K562 (cell line): ENCODE results near the gene CHMP4B. TPM values are rescaled to one million over a fixed set of nuclear protein-coding genes. Genes with fewer than 3 reads are reported as not detected.

Experiments
- ATAC-seq: fragments of 200-7000 bp; cut with Tn5 transposase; 3 replicates; pipeline ENCODE4 v1.9.1; 2020; ENCODE audit warnings: moderate library complexity
- BruUV-seq: library from RNA; stranded (reverse); fragments of 400-500 nt; replicated peaks from 2 replicates; lab custom pipeline; 2021; lab: Mats Ljungman, UMichigan
- CTCF ChIA-PET: fragments of 300-600 bp; formaldehyde crosslinking; extraction: SDS; loops from one replicate; lab custom pipeline; 2021; ENCODE audit warnings: low intra/inter-chr PET ratio; lab: Yijun Ruan, JAX
- POLR2A ChIA-PET: fragments of 300-600, 350-650 bp; sonication (Branson Sonifier 250); formaldehyde crosslinking; extraction: SDS; loops from one replicate; lab custom pipeline; 2021; ENCODE audit warnings: antibody characterized with exemption, inconsistent platforms; lab: Yijun Ruan, JAX
- DNase-seq, 4 experiments: peaks; one replicate each; pipeline versions ENCODE4 v3.0.0 to v3.0.0-alpha.2; 2011 to 2018; ENCODE audit warnings: low spot score in 3 of 4, mixed read lengths in 3 of 4; ENCODE audit errors: extremely low read depth in 1 of 4
- FAIRE-seq: peaks from 2 replicates; lab custom pipeline; 2011; peaks lifted over from hg19 to GRCh38; lab: Jason Lieb, UNC
- H2AFZ ChIP-seq: 2 replicates; pipeline ENCODE4 v1.6.0; 2011; ENCODE audit warnings: low read depth, low read length, control low read depth, inconsistent platforms
- H3K27ac ChIP-seq: fragments of 200-600 bp; 3 replicates; pipeline ENCODE4 v1.8.0; 2011; ENCODE audit warnings: low read depth, mild to moderate bottlenecking, control low read depth, inconsistent platforms, low read length, moderate library complexity, mixed read lengths; ENCODE audit errors: extremely low read depth
- H3K27me3 ChIP-seq, 2 experiments: fragments of 300-600 bp in 1 of 2; 2 replicates in 1 of 2; 3 replicates in 1 of 2; pipeline versions ENCODE4 v1.6.0 to v1.8.0; 2011; ENCODE audit warnings: inconsistent platforms in 2 of 2, low read length in 2 of 2, mild to moderate bottlenecking in 1 of 2, mixed read lengths in 1 of 2, moderate library complexity in 1 of 2; ENCODE audit not compliant: control insufficient read depth in 2 of 2, insufficient read depth in 2 of 2
- H3K36me3 ChIP-seq: fragments of 300-600 bp; 3 replicates; pipeline ENCODE4 v1.8.0; 2011; ENCODE audit warnings: mild to moderate bottlenecking, low read length, inconsistent platforms; ENCODE audit not compliant: control insufficient read depth, insufficient read depth
- H3K4me1 ChIP-seq, 2 experiments: fragments of 200-600 bp in 1 of 2; replicated peaks in 1 of 2; 2 replicates in 1 of 2; 3 replicates in 1 of 2; pipeline versions ENCODE4 v1.5.1 to v1.8.0; 2011; ENCODE audit warnings: inconsistent platforms in 2 of 2, low read length in 2 of 2, mild to moderate bottlenecking in 1 of 2, mixed read lengths in 1 of 2, moderate library complexity in 1 of 2; ENCODE audit not compliant: control insufficient read depth in 2 of 2, insufficient read depth in 2 of 2
- H3K4me2 ChIP-seq: 2 replicates; pipeline ENCODE4 v1.6.1; 2011; ENCODE audit warnings: low read length, control low read depth, inconsistent platforms, mixed read lengths; ENCODE audit not compliant: insufficient read depth
- H3K4me3 ChIP-seq: fragments of 200-600 bp; sonication (generic), shearing (Covaris generic); 2 replicates; pipeline ENCODE4 v1.5.1; 2016; ENCODE audit warnings: control low read depth, inconsistent platforms
- H3K79me2 ChIP-seq: fragments of 200-600 bp; 3 replicates; pipeline ENCODE4 v1.8.0; 2011; ENCODE audit warnings: low read length, inconsistent platforms; ENCODE audit not compliant: control insufficient read depth, insufficient read depth
- H3K9ac ChIP-seq, 2 experiments: 2 replicates each; pipeline versions ENCODE4 v1.6.0 to v1.6.1; 2011; ENCODE audit warnings: low read depth in 2 of 2, low read length in 2 of 2, control low read depth in 1 of 2, inconsistent platforms in 1 of 2, mild to moderate bottlenecking in 1 of 2, mixed read lengths in 1 of 2; ENCODE audit not compliant: insufficient read depth in 1 of 2
- H3K9me1 ChIP-seq: one replicate; pipeline ENCODE4 v1.6.0; 2011; ENCODE audit warnings: inconsistent platforms, mild to moderate bottlenecking, low read length, moderate library complexity; ENCODE audit not compliant: control insufficient read depth, insufficient read depth
- H3K9me3 ChIP-seq: replicated peaks from 2 replicates; pipeline ENCODE4 v1.5.1; 2011; ENCODE audit warnings: low read depth, low read length, inconsistent platforms; ENCODE audit not compliant: control insufficient read depth, insufficient read depth
- H4K20me1 ChIP-seq: replicated peaks from 2 replicates; pipeline ENCODE4 v1.6.1; 2011; ENCODE audit warnings: low read length, inconsistent platforms, mixed read lengths; ENCODE audit not compliant: control insufficient read depth, insufficient read depth
- KDM4B ChIP-seq, 2 experiments: fragments of 450-650 bp in 1 of 2; sonication (generic) in 1 of 2; IDR thresholded peaks; 2 replicates each; pipeline ENCODE4 v1.6.1; 2016 to 2017; ENCODE audit warnings: borderline replicate concordance in 2 of 2, antibody characterized with exemption in 1 of 2, low read depth in 1 of 2, mild to moderate bottlenecking in 1 of 2
- POLR2AphosphoS2 ChIP-seq: IDR thresholded peaks from 2 replicates; pipeline ENCODE4 v1.6.1; 2012; ENCODE audit warnings: low read length, improper control_type of control experiment
- SIN3A ChIP-seq, 2 experiments: fragments of 150-350 bp in 1 of 2; IDR thresholded peaks; 2 replicates each; pipeline ENCODE4 v1.6.1; 2011 to 2016; ENCODE audit warnings: borderline replicate concordance in 2 of 2, low read depth in 2 of 2, low read length in 2 of 2, mild to moderate bottlenecking in 2 of 2, moderate library complexity in 2 of 2; ENCODE audit not compliant: control insufficient read depth in 1 of 2
- SMAD1 ChIP-seq: fragments of 150-350 bp; IDR thresholded peaks from 2 replicates; pipeline ENCODE4 v1.6.1; 2014; ENCODE audit warnings: low read length, low read depth; ENCODE audit not compliant: partially characterized antibody
- ZKSCAN1 ChIP-seq: fragments of 150-350 bp; IDR thresholded peaks from 2 replicates; pipeline ENCODE4 v1.6.1; 2016; ENCODE audit warnings: low read depth, low read length
- WGBS: fragments of 100-300 bp; shearing (Covaris generic); methylation state at CpG from one replicate; pipeline ENCODE4 v1.1.6; 2016; ENCODE audit warnings: low coverage, mixed read lengths; ENCODE audit not compliant: insufficient coverage; ENCODE audit errors: missing lambda C conversion rate; 5-methylcytosine and 5-hydroxymethylcytosine counted together
- in situ Hi-C: fragments of 300-500 bp; cut with MboI; formaldehyde crosslinking; loops from 4 replicates; pipeline ENCODE4 v1.15.0; 2018; ENCODE audit warnings: inconsistent platforms, mixed read lengths
- intact Hi-C: fragments of 100-400 bp; cut with micrococcal nuclease; formaldehyde crosslinking; loops from 2 replicates; pipeline ENCODE4 v1.14.2; 2022
- polyA plus RNA-seq, 8 experiments: library from polyadenylated mRNA; depleted of rRNA in 4 of 8; stranded (reverse) in 5 of 8; unstranded in 3 of 8; fragments of >200 nt; fragmentation: Nextera tagmentation in 2 of 8; fragmentation: Illumina TruSeq in 1 of 8; extraction: Ambion mirVana in 2 of 8; extraction: Trizol in 1 of 8; gene quantifications; 2 replicates each; pipeline versions ENCODE4 v1.2.1 to v1.2.3, GENCODE V29; 2011 to 2014; ENCODE audit warnings: inconsistent platforms in 1 of 8, missing spikeins in 1 of 8
- total RNA-seq, 7 experiments: library from RNA; depleted of rRNA in 6 of 7; stranded (reverse); fragments of >200 nt in 6 of 7; fragmentation: Illumina TruSeq in 2 of 7; extraction: Trizol in 2 of 7; gene quantifications; 2 replicates each; pipeline versions ENCODE4 v1.2.1 to v1.2.3, GENCODE V29; 2011 to 2021; ENCODE audit warnings: low replicate concordance in 1 of 7
- TF ChIP-seq, protein P1 (sequence below): fragments of 200-800 bp; sonication (Bioruptor generic); IDR thresholded peaks from 2 replicates; pipeline ENCODE4 v1.6.1; 2017; ENCODE audit warnings: missing genetic modification characterization, missing compliant biosample characterization
- TF ChIP-seq, protein P2 (sequence below), 2 experiments: IDR thresholded peaks in 1 of 2; conservative IDR thresholded peaks in 1 of 2; 2 replicates each; pipeline ENCODE4 v1.6.1; 2016; ENCODE audit warnings: low read depth in 2 of 2, mild to moderate bottlenecking in 1 of 2, missing compliant biosample characterization in 1 of 2, missing genetic modification characterization in 1 of 2, moderate library complexity in 1 of 2

CHMP4B gene
- total and polyA plus RNA-seq, 9 of the 15 experiments (the other 6 are each of a cell fraction or from before 2014, with no cell fraction given) = 1.8 to 64.7 (median 31.8) TPM

DNA sequence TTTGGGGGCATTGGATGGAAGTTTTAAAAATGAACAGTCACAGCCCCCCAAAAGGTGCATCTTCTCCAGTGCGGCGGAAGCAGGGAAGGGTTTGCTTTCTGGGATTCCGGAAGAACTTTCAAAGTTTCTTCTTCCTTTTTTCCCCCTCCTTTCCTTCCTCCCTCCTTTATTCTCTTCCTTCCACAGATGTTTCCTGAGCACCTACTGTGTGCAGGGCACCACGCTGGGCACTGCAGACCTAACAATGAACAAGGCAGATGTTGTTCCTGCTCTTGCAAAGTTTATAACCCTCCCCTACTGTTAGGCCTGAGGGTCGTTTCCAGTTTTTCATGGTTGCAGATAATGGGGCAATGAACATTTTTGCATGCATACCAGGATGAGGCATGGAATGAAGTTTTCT is 58.1 kb downstream of the CHMP4B start:
- Histone ChIP-seq H3K36me3 (no peaks in the 10 kb centered on the region), H3K4me2 (no peak overlapping the region), H3K79me2 (no peaks in the 10 kb centered on the region)
- TF ChIP-seq POLR2AphosphoS2 = no peak
- TF ChIP-seq ZKSCAN1 = peak; percentile 76
- TF ChIP-seq, all 486 proteins: peak for 1
- ChIA-PET CTCF (no interaction called here), POLR2A (interaction anchor here (0.5 kb wide), 1 partner anchor 33 kb away, joined by 4 read pairs; no protein-coding TSS in a partner anchor)
- in situ Hi-C loops = no loop called here
- Histone ChIP-seq H3K27me3 (peaks cover 38 to 72% of the 10 kb centered on the region in 2 experiments), H3K9me1 (peaks cover 3% of the 10 kb centered on the region), H3K27ac (no peak overlapping the region), H2AFZ (no peak overlapping the region), H3K9ac (no peak overlapping the region), H3K9me3 (no peaks in the 10 kb centered on the region), H4K20me1 (no peaks in the 10 kb centered on the region; the same call in 1 of the 2 replicates), H3K4me1 (peaks cover 0 to 7% of the 10 kb centered on the region in 2 experiments; a peak in 1 of 5 replicates), H3K4me3 (no peak overlapping the region)
- 53% methylated on average over 5 of the region's 5 CpGs for WGBS
- ATAC-seq (no peak), FAIRE-seq (no peak), DNase-seq (no peak)
- intact Hi-C loops = no loop called here
- no TSS peak for BruUV-seq

DNA sequence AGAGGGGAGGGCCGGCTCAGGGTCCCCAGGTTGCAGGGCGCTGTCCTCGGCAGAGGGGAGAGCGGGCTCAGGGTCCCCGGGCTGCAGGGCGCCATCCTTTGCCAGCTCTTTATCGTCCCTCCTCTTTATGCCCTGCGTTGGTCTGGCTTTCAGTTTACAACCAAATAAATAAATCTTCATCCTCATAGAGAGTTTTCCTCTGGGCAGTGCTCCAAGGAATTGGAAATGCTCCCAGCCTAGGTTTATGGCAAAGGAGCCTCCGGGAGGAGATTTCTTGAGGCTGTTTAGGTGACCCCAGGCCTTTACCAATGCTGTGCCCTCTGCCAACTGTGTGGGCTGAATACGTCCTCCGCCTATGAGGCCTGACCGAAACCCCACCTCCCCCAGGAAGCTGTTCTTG is 60.2 kb downstream of the CHMP4B start:
- Histone ChIP-seq H3K9me3 (no peaks in the 10 kb centered on the region), H3K27me3 (peaks cover 34 to 64% of the 10 kb centered on the region in 2 experiments), H3K4me1 (peaks cover 0 to 9% of the 10 kb centered on the region in 2 experiments; a peak in 1 of 5 replicates), H3K9me1 (no peaks in the 10 kb centered on the region), H3K9ac (no peak overlapping the region), H3K36me3 (no peaks in the 10 kb centered on the region), H2AFZ (no peak overlapping the region), H3K79me2 (no peaks in the 10 kb centered on the region), H3K27ac (no peak overlapping the region), H3K4me3 (no peak overlapping the region), H3K4me2 (no peak overlapping the region), H4K20me1 (no peaks in the 10 kb centered on the region)
- DNase-seq (no peak), FAIRE-seq (no peak), ATAC-seq (no peak)
- in situ Hi-C loops (no loop called here), intact Hi-C loops (no loop called here)
- no TSS peak for BruUV-seq
- TF ChIP-seq SIN3A (IDR thresholded peaks at IDR 0.05; ENCODE audit: borderline replicate concordance in 2 of 2, control insufficient read depth in 1 of 2, low read depth in 2 of 2, low read length in 2 of 2) (no peak), KDM4B (IDR thresholded peaks at IDR 0.05; ENCODE audit: borderline replicate concordance in 2 of 2, low read depth in 1 of 2) (no peak), SMAD1 (no peak)
- TF ChIP-seq, protein P1, sequence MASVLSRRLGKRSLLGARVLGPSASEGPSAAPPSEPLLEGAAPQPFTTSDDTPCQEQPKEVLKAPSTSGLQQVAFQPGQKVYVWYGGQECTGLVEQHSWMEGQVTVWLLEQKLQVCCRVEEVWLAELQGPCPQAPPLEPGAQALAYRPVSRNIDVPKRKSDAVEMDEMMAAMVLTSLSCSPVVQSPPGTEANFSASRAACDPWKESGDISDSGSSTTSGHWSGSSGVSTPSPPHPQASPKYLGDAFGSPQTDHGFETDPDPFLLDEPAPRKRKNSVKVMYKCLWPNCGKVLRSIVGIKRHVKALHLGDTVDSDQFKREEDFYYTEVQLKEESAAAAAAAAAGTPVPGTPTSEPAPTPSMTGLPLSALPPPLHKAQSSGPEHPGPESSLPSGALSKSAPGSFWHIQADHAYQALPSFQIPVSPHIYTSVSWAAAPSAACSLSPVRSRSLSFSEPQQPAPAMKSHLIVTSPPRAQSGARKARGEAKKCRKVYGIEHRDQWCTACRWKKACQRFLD (CRISPR knock-in tag) = no peak
- TF ChIP-seq, protein P2, sequence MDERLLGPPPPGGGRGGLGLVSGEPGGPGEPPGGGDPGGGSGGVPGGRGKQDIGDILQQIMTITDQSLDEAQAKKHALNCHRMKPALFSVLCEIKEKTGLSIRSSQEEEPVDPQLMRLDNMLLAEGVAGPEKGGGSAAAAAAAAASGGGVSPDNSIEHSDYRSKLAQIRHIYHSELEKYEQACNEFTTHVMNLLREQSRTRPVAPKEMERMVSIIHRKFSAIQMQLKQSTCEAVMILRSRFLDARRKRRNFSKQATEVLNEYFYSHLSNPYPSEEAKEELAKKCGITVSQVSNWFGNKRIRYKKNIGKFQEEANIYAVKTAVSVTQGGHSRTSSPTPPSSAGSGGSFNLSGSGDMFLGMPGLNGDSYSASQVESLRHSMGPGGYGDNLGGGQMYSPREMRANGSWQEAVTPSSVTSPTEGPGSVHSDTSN (CRISPR knock-in tag; IDR thresholded peaks at IDR 0.05; ENCODE audit: low read depth) = no peak
- TF ChIP-seq, protein P2 (tag; conservative IDR thresholded peaks at IDR 0.05; ENCODE audit: low read depth) = no peak
- ChIA-PET POLR2A (interaction anchor here (0.5 to 0.6 kb wide), 4 partner anchors 28 to 1068 kb away, joined by 3 to 4 read pairs (median 3); no protein-coding TSS in a partner anchor), CTCF (no interaction called here)
- WGBS = 3% methylated on average over 12 of the region's 12 CpGs
